Panc1 (cell line): ENCODE data around the gene DHCR24. TPM values are rescaled to one million over a fixed set of nuclear protein-coding genes. Genes with fewer than 3 reads are reported as not detected.
A peak's percentile ranks its signal among the peaks of the same experiment; 100 is the strongest.

Source experiments
- ATAC-seq: fragments of 200-7000 bp; cut with Tn5 transposase; 2 replicates; pipeline ENCODE4 v1.9.1; 2020; ENCODE audit warnings: mild to moderate bottlenecking, moderate library complexity
- BruUV-seq: library from RNA; stranded (reverse); fragments of 400-500 nt; replicated peaks from 2 replicates; lab custom pipeline; 2021; lab: Mats Ljungman, UMichigan
- CTCF ChIA-PET: fragments of 300-600 bp; sonication (Branson Sonifier 250); formaldehyde crosslinking; loops from one replicate; lab custom pipeline; 2022; ENCODE audit warnings: antibody characterized with exemption; lab: Charles Lee
- POLR2A ChIA-PET: fragments of 300-600 bp; sonication (Branson Sonifier 250); formaldehyde crosslinking; loops from one replicate; lab custom pipeline; 2022; ENCODE audit warnings: antibody characterized with exemption; lab: Charles Lee
- DNase-seq: peaks from one replicate; pipeline ENCODE4 v3.0.0-alpha.2; 2010; ENCODE audit warnings: low read depth, low spot score
- H3K27ac ChIP-seq: 2 replicates; pipeline ENCODE4 v1.5.1; 2011; ENCODE audit warnings: mild to moderate bottlenecking, low read length, inconsistent platforms
- H3K27me3 ChIP-seq: fragments of 200-500 bp; sonication (Bioruptor generic); 2 replicates; pipeline ENCODE4 v1.6.0; 2014; ENCODE audit warnings: low read length, inconsistent platforms; ENCODE audit not compliant: control insufficient read depth, insufficient read depth
- H3K36me3 ChIP-seq: fragments of 200-500 bp; sonication (Bioruptor generic); 2 replicates; pipeline ENCODE4 v1.5.1; 2014; ENCODE audit warnings: inconsistent platforms, mild to moderate bottlenecking, low read length, moderate library complexity; ENCODE audit not compliant: control insufficient read depth, insufficient read depth
- H3K4me1 ChIP-seq: 2 replicates; pipeline ENCODE4 v1.5.1; 2011; ENCODE audit warnings: inconsistent platforms, mild to moderate bottlenecking, low read length, moderate library complexity; ENCODE audit not compliant: control insufficient read depth, insufficient read depth
- H3K4me3 ChIP-seq, 2 experiments: 2 replicates each; pipeline ENCODE4 v1.5.1; 2011 to 2012; ENCODE audit warnings: low read depth in 2 of 2, low read length in 2 of 2, mild to moderate bottlenecking in 2 of 2, inconsistent platforms in 1 of 2, moderate library complexity in 1 of 2
- H3K9me3 ChIP-seq: fragments of 200-500 bp; sonication (Bioruptor generic); 2 replicates; pipeline ENCODE4 v1.5.1; 2014; ENCODE audit warnings: low read depth, mild to moderate bottlenecking, inconsistent platforms, low read length, moderate library complexity; ENCODE audit not compliant: control insufficient read depth, insufficient read depth
- CTCF ChIP-seq: fragments of 450-650 bp; IDR thresholded peaks from 2 replicates; pipeline ENCODE4 v1.5.1; 2017; ENCODE audit warnings: mild to moderate bottlenecking
- POLR2AphosphoS5 ChIP-seq: IDR thresholded peaks from 2 replicates; pipeline ENCODE4 v1.6.1; 2012; ENCODE audit warnings: mild to moderate bottlenecking, low read depth, low read length, moderate library complexity
- REST ChIP-seq, 2 experiments: IDR thresholded peaks; 2 replicates each; pipeline ENCODE4 v1.6.1; 2011 to 2012; ENCODE audit warnings: low read depth in 2 of 2, control low read depth in 1 of 2, low read length in 1 of 2, mild to moderate bottlenecking in 1 of 2, moderate library complexity in 1 of 2; ENCODE audit not compliant: insufficient read depth in 1 of 2
- SIN3A ChIP-seq: IDR thresholded peaks from 2 replicates; pipeline ENCODE4 v1.6.1; 2012; ENCODE audit warnings: low read depth, mild to moderate bottlenecking, low read length, moderate library complexity, borderline replicate concordance; ENCODE audit not compliant: insufficient read depth
- TCF7L2 ChIP-seq: IDR thresholded peaks from 2 replicates; pipeline ENCODE4 v1.6.1; 2011; ENCODE audit warnings: mild to moderate bottlenecking, low read depth, low read length, inconsistent platforms
- in situ Hi-C: cut with HindIII; loops from 2 replicates; pipeline ENCODE4 v1.10.0; 2016; ENCODE audit warnings: low sequenced_read_pairs, low pct_unique_long_range_greater_than_20kb
- intact Hi-C: fragments of 100-400 bp; cut with micrococcal nuclease; formaldehyde crosslinking; loops from one replicate; pipeline ENCODE4 v1.10.0; 2022; ENCODE audit not compliant: unreplicated experiment
- total RNA-seq: library from RNA; stranded (reverse); gene quantifications from one replicate; pipeline ENCODE4 v1.2.1, GENCODE V29; 2021; ENCODE audit not compliant: unreplicated experiment

The DHCR24 gene
- total RNA-seq, 1 experiment from 2014 or later = 313 TPM

- H3K4me3 ChIP-seq = peak overlapping the region; percentile 87 to 90
- intact Hi-C loops = no loop called here
- in situ Hi-C loops = no loop called here
- ChIA-PET POLR2A (interaction anchor here (0.5 kb wide), 1 partner anchor 18 kb away, joined by 3 read pairs; no protein-coding TSS in a partner anchor), CTCF (interaction anchor here (0.8 to 1.1 kb wide), 2 partner anchors 59 to 104 kb away, joined by 4 to 5 read pairs; no protein-coding TSS in a partner anchor)
- no peaks in the 10 kb centered on the region for H3K27me3 ChIP-seq
- H3K27ac ChIP-seq = peak overlapping the region; percentile 86
- peaks cover 7% of the 10 kb centered on the region for H3K36me3 ChIP-seq
- H3K9me3 ChIP-seq = no peaks in the 10 kb centered on the region
- H3K4me1 ChIP-seq = peaks cover 40% of the 10 kb centered on the region
- TSS peak; percentile 69 for BruUV-seq
- ATAC-seq (peak; percentile 44), DNase-seq (no peak)
- TF ChIP-seq TCF7L2 = no peak
- TF ChIP-seq REST (IDR thresholded peaks at IDR 0.05; ENCODE audit: insufficient read depth in 1 of 2, low read depth in 2 of 2, low read length in 1 of 2) = no peak
- no peak for TF ChIP-seq SIN3A
- no peak for TF ChIP-seq CTCF
- TF ChIP-seq POLR2AphosphoS5 = no peak
These were observed 930 bp downstream of the DHCR24 start for GRCh38 chr1:54885807-54886723.

GRCh38 chr1:54885237-54885679, 1.7 kb downstream of the DHCR24 start:
- Histone ChIP-seq H3K9me3 (no peaks in the 10 kb centered on the region), H3K4me1 (peaks cover 40% of the 10 kb centered on the region), H3K4me3 (peak overlapping the region; percentile 87 to 90), H3K36me3 (peaks cover 7% of the 10 kb centered on the region), H3K27ac (peak overlapping the region; percentile 86), H3K27me3 (no peaks in the 10 kb centered on the region)
- no TSS peak for BruUV-seq
- DNase-seq (no peak), ATAC-seq (no peak)
- POLR2A ChIA-PET = no interaction called here
- TF ChIP-seq CTCF (no peak), POLR2AphosphoS5 (no peak), REST (IDR thresholded peaks at IDR 0.05; ENCODE audit: insufficient read depth in 1 of 2, low read depth in 2 of 2, low read length in 1 of 2) (no peak), TCF7L2 (no peak), SIN3A (no peak)
- intact Hi-C loops = no loop called here
- in situ Hi-C loops = no loop called here
- CTCF ChIA-PET = interaction anchor here (0.8 kb wide), 1 partner anchor 60 kb away, joined by 4 read pairs; no protein-coding TSS in a partner anchor
